NB4 (cell line): ENCODE measurements around the gene GLOD4.
"Not testable (repeated sequence)": the region's sequence is repeated elsewhere in the genome, so short reads cannot be mapped to it uniquely, and the experiment has no call there.

Experiments
- CTCF ChIP-seq: IDR thresholded peaks from one replicate; pipeline ENCODE4 v1.5.1; 2012; ENCODE audit warnings: low read depth, low read length
- MYC ChIP-seq: IDR thresholded peaks from 2 replicates; pipeline ENCODE4 v1.6.1; 2011; ENCODE audit warnings: low read depth, low read length
- POLR2A ChIP-seq: IDR thresholded peaks from 2 replicates; pipeline ENCODE4 v1.6.1; 2011; ENCODE audit warnings: mild to moderate bottlenecking; ENCODE audit not compliant: insufficient read length; ENCODE audit errors: extremely low read depth
- TF ChIP-seq, protein P1 (sequence below): IDR thresholded peaks from 2 replicates; pipeline ENCODE4 v1.6.1; 2011; ENCODE audit warnings: low read depth, low read length

DNA sequence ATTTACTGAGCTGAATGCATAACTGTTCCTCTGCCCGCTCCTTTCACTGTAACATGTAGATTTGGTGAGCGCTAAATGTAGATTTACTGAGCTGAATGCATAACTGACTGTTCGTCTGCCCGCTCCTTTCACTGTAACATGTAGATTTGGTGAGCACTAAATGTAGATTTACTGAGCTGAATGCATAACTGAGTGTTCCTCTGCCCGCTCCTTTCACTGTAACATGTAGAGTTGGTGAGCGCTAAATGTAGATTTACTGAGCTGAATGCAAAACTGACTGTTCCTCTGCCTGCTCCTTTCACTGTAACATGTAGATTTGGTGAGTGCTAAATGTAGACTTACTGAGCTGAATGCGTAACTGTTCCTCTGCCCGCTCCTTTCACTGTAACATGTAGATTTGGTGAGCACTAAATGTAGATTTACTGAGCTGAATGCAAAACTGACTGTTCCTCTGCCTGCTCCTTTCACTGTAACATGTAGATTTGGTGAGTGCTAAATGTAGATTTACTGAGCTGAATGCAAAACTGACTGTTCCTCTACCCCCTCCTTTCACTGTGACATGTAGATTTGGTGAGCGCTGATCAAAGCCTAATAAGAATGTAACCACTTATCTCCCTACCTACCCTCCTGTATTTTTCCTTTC, 26.6 kb downstream of the GLOD4 start:
- TF ChIP-seq MYC, CTCF, POLR2A: not testable (repeated sequence)
- TF ChIP-seq, protein P1, sequence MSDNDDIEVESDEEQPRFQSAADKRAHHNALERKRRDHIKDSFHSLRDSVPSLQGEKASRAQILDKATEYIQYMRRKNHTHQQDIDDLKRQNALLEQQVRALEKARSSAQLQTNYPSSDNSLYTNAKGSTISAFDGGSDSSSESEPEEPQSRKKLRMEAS: not testable (repeated sequence)
